Body of pancreas (tissue), 4 donors: ENCODE results near the gene ATXN7L1. TPM values are rescaled to one million over a fixed set of nuclear protein-coding genes. Genes with fewer than 3 reads are reported as not detected.
A peak's percentile ranks its signal among the peaks of the same experiment; 100 is the strongest.
"Not testable (repeated sequence)": the region's sequence is repeated elsewhere in the genome, so short reads cannot be mapped to it uniquely, and the experiment has no call there.

Source experiments
- ATAC-seq: fragments of 150-250 bp; one replicate; pipeline ENCODE4 v1.9.1; 2016
- DNase-seq, 4 donors: peaks; one replicate each; pipeline ENCODE4 v3.0.0-alpha.2; 2019
- H3K27ac ChIP-seq, 4 donors: fragments of 200-600 bp; sonication (generic); 1 replicate in 3 of 4; 2 replicates in 1 of 4; pipeline versions ENCODE4 v1.5.1 to v1.6.1; 2016 to 2019; ENCODE audit warnings: mild to moderate bottlenecking in 1 of 4, mixed read lengths in 1 of 4, moderate library complexity in 1 of 4
- H3K27me3 ChIP-seq, 2 donors: fragments of 200-600 bp; sonication (generic); one replicate each; pipeline ENCODE4 v1.6.0; 2016; ENCODE audit warnings: mild to moderate bottlenecking in 1 of 2
- H3K36me3 ChIP-seq, 2 donors: fragments of 200-600 bp; sonication (generic); replicated peaks in 1 of 2; 2 replicates each; pipeline ENCODE4 v1.5.1; 2016; ENCODE audit warnings: low read depth in 2 of 2; ENCODE audit not compliant: insufficient read depth in 1 of 2
- H3K4me1 ChIP-seq: fragments of 200-600 bp; sonication (generic); one replicate; pipeline ENCODE4 v1.6.0; 2016
- H3K4me3 ChIP-seq, 2 donors: fragments of 200-600 bp; sonication (generic); 1 replicate in 1 of 2; 2 replicates in 1 of 2; pipeline ENCODE4 v1.5.1; 2016 to 2019
- H3K9me3 ChIP-seq, 3 donors: fragments of 200-600 bp; sonication (generic); 1 replicate in 2 of 3; 2 replicates in 1 of 3; pipeline ENCODE4 v1.5.1; 2016
- CTCF ChIP-seq, 7 experiments: fragments of 450-650 bp in 4 of 7; fragments of 200-600 bp in 3 of 7; sonication (generic) in 3 of 7; IDR thresholded peaks; one replicate each; pipeline ENCODE4 v1.5.1; 2016 to 2019; ENCODE audit warnings: antibody characterized with exemption in 7 of 7
- POLR2A ChIP-seq, 3 donors: fragments of 450-650 bp; IDR thresholded peaks; one replicate each; pipeline ENCODE4 v1.6.1; 2016; ENCODE audit warnings: antibody characterized with exemption in 3 of 3, mild to moderate bottlenecking in 2 of 3
- WGBS, 2 donors: methylation state at CpG; one replicate each; pipeline ENCODE4 v1.1.5; 2017; 5-methylcytosine and 5-hydroxymethylcytosine counted together
- intact Hi-C: fragments of 100-400 bp; cut with DNase I; formaldehyde crosslinking; loops from one replicate; pipeline ENCODE4 v1.15.1; 2023
- total RNA-seq, 2 donors: library from RNA; depleted of rRNA; stranded (reverse); fragments of >200 nt; gene quantifications; one replicate each; pipeline ENCODE4 v1.1.0, GENCODE V29; 2016

ATXN7L1 gene
- total RNA-seq, 2 donors from 2014 or later, result 6.6 to 8.0 TPM

DNA sequence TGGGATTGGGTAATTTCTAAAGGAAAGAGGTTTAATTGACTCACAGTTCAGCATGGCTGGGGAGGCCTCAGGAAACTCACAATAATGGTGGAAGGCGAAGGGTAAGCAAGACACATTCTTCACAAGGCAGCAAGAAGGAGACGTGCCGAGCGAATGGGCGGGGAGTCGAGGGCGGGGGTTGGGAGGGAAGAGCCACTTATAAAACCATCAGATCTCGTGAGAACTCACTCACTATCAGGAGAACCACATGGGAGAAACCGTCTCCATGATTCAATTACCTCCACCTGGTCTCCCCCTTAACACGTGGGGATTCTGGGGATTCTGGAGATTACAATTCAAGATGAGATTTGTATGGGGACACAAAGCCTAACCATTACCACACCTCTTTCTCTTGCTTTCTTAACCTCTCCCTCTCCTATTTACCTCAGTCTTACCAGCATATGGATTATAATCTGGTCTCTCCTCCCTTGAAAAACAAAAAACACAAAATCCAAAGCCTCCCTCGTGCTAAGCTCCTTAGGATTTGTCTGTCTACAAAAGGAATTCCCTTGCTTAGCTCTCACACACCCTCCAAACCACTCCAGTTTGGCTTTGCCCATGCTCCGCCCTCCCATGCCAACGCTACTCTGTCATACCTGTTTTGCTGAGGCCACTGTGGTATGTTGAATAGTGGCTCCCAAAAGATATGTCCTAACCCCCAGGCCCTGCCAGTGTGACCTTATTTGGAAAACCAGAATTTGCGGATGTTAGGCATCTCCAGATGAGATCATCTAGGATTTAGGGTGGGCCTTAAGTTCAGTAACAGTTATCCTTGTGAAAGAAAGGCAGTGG, 275.5 kb downstream of the ATXN7L1 start:
- intact Hi-C loops, result no loop called here
- no peak overlapping the region for H3K4me3 ChIP-seq
- no peaks in the 10 kb centered on the region for H3K4me1 ChIP-seq
- WGBS, 2 donors, result 70 to 77% methylated on average over 14 of the region's 14 CpGs
- H3K9me3 ChIP-seq, result no peaks in the 10 kb centered on the region
- TF ChIP-seq POLR2A (IDR thresholded peaks at IDR 0.05) (no peak), CTCF (IDR thresholded peaks at IDR 0.05) (no peak)
- no peak overlapping the region for H3K27ac ChIP-seq
- no peak for ATAC-seq
- H3K27me3 ChIP-seq, result no peaks in the 10 kb centered on the region
- DNase-seq, result no peak
- no peaks in the 10 kb centered on the region for H3K36me3 ChIP-seq

GRCh38 chr7:105599551-105599950, 276.8 kb downstream of the ATXN7L1 start:
- no peak for DNase-seq
- TF ChIP-seq CTCF (IDR thresholded peaks at IDR 0.05), result no peak
- no peak for TF ChIP-seq POLR2A (IDR thresholded peaks at IDR 0.05)
- H3K36me3 ChIP-seq, result no peaks in the 10 kb centered on the region
- no peak overlapping the region for H3K27ac ChIP-seq
- no peak for ATAC-seq
- no peaks in the 10 kb centered on the region for H3K4me1 ChIP-seq
- H3K27me3 ChIP-seq, result no peaks in the 10 kb centered on the region
- H3K4me3 ChIP-seq, result no peak overlapping the region
- 48 to 54% methylated on average over 3 of the region's 3 CpGs for WGBS, 2 donors
- intact Hi-C loops, result no loop called here
- no peaks in the 10 kb centered on the region for H3K9me3 ChIP-seq

DNA sequence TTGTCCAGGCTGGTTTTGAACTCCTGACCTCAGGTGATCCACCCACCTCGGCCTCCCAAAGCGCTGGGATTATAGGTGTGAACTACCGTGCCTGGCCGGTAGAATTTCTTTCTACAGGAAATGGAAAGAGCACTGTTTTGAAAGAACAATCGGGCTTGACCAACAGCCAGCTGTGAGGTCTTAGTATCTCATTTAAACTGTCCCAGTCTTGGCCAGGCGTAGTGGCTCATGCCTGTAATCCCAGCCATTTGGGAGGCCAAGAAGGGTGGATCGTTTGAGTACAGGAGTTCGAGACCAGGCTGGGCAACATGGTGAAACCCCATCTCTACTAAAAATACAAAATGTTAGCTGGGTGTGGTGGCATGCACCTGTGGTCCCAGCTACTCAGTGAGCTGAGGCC, 277.3 kb downstream of the ATXN7L1 start:
- not testable (repeated sequence) for H3K4me1 ChIP-seq, H3K4me3 ChIP-seq

DNA sequence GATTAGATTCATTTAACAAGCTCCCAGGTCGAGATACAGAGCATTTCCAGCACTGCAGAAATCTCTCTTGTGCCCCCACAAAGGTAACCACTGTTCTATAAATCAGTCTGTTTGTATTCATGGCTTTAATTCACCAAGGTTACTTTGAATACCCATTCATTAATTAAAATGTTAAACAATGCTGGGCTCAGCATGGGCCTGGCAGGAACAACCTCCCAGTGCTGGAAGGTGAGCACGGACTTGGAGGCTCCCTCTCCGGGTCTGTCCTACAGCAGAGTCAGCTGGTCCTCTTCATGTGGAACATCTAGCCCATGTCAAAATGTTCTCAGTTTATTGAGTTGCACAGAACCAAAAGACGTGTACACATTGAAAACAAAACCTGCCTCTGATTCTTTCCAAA, 279.5 kb downstream of the ATXN7L1 start:
- WGBS, 2 donors, result 47 to 65% methylated on average over 4 of the region's 4 CpGs
- no peak for ATAC-seq
- Histone ChIP-seq H3K9me3 (no peaks in the 10 kb centered on the region), H3K27me3 (no peaks in the 10 kb centered on the region), H3K4me1 (no peaks in the 10 kb centered on the region), H3K4me3 (no peak overlapping the region), H3K36me3 (no peaks in the 10 kb centered on the region), H3K27ac (no peak overlapping the region)
- no peak for TF ChIP-seq CTCF (IDR thresholded peaks at IDR 0.05)
- no peak for TF ChIP-seq POLR2A (IDR thresholded peaks at IDR 0.05)
- no peak for DNase-seq
- intact Hi-C loops, result no loop called here

More for the DNA sequence above, 277.3 kb downstream of the ATXN7L1 start:
- H3K9me3 ChIP-seq, ATAC-seq, DNase-seq, H3K36me3 ChIP-seq, H3K27ac ChIP-seq, H3K27me3 ChIP-seq, intact Hi-C loops: not testable (repeated sequence)
- WGBS, 2 donors, result 68 to 76% methylated on average over 5 to 8 of the region's 8 CpGs

- ATAC-seq (no peak), DNase-seq (peak in 1 of 4 donors; percentile 23)
- Histone ChIP-seq H3K36me3 (no peaks in the 10 kb centered on the region), H3K4me3 (no peak overlapping the region), H3K27me3 (no peaks in the 10 kb centered on the region), H3K4me1 (no peaks in the 10 kb centered on the region), H3K27ac (no peak overlapping the region), H3K9me3 (no peaks in the 10 kb centered on the region)
- 12 to 38% methylated on average over 3 of the region's 3 CpGs for WGBS, 2 donors
- TF ChIP-seq CTCF (IDR thresholded peaks at IDR 0.05) (no peak), POLR2A (IDR thresholded peaks at IDR 0.05) (no peak)
- intact Hi-C loops, result no loop called here
Observed at GRCh38 chr7:105594034-105594433, 282.4 kb downstream of the ATXN7L1 start.
